Stimulated activated CD4-positive, alpha-beta T cell treated with anti-CD3 and anti-CD28 coated beads, Interleukin-4, amount 100 ng/mL, for 48 hours (primary cell): ENCODE results near the gene GPC3.

Experiments
- DNase-seq, 2 donors: peaks; one replicate each; pipeline ENCODE4 v3.0.0-alpha.2; 2020; ENCODE audit warnings: low read depth in 2 of 2

Gene GPC3

DNA sequence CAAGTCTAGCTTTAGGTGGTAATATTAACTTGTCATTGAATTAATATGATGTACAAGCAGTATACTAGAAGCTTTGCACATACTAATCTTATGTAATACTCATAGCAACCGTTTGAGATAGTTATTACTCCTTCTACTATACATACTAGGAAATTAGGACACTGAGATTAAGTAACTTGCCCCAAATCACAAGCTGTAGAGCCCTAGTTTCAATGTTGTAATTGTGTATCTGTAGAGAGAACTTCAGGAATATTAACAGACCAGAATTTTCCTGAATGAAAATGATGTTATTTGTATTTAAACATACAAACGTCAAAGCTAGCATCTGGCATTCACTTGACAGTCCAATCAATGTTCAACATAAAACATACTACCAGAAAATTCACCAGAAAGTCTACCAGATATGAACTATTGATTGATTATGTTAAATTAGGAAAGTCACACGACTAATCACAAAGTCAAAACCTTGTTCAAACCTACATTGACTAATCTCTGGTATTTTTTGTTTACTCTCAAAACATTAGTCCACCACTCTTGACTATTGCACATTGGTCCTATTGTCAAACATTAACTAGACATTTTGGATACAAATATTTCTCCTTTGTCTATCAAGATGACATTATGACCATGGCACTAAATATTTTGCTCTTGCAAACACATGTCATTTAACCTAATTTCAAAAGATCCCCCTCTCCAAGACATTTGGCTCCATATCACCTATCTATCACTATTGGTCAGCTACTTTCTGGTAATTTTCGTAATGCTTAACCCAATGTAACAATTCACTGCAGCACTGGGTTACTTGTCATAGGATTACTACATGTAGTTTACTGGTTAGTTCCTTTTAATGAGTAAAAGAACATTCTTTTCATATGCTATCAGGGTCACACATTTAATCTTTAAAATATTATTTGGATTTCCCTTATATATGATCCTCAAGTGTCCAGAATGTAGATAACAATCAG, 100.7 kb downstream of the GPC3 start:
- DNase-seq, result no peak

DNA sequence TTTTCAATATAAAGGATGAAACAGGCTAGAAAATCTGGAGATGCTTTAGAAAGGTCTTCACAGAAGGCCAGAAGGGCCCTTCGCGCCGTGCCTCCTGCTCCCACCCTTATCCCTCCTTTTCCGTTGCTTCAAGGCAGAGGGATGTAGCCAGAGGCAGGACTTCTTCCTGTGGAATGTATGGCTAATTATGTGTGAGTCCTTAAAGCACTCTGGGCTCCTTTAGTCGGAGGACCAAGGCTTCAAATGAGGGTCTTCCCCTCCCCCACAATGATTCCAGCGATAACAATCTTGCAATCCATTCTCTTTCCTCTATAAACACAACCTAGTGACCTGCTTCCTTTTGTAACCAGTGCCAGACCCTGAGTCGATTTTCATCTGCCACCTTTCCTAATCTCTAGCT, 103.5 kb downstream of the GPC3 start:
- DNase-seq, result no peak

DNA sequence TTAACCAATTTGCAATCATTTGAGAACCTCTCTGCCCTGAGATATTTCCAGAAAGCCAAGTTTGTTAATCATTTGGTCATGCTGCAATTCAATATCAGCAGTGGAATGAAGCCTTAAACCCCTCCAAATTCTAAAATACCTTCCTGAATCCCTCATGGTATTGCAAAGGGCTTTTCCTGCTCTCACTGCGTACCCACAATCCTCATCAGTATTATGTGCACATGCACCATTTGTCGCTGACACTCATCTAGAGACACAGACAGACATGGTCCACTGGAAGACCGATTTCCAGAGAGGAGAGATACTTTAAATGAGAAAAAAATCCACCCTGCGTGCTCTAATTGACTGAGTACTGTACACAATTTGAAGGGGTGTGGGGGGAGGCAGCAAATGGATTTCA, 104.4 kb downstream of the GPC3 start:
- DNase-seq, result no peak

DNA sequence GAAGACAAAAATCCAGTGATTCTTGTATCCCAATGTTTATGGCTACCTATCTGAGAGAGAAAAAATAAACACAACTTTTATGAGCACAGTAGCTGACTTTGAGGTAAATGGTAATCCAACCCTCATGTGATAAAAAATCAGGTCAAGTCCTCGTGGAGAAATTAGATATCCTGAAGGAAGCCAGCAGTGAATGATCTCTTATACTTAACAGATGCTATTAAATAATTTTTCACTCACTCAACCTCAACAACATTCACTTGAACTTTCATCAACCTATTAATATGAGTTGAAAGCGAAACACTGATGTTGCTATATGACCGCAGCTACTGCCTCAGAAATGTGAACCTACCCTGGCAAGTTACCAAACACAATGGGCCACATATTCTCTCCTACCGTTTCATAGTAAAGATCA, 105.4 kb downstream of the GPC3 start:
- DNase-seq, result no peak

GRCh38 chrX:133878710-133879109, 106.7 kb downstream of the GPC3 start:
- DNase-seq, result no peak

GRCh38 chrX:133876646-133877045, 108.7 kb downstream of the GPC3 start:
- no peak for DNase-seq

- DNase-seq, result no peak
Measured at GRCh38 chrX:133869270-133869669, 116.1 kb downstream of the GPC3 start.

GRCh38 chrX:133868682-133869081, 116.7 kb downstream of the GPC3 start:
- no peak for DNase-seq

DNA sequence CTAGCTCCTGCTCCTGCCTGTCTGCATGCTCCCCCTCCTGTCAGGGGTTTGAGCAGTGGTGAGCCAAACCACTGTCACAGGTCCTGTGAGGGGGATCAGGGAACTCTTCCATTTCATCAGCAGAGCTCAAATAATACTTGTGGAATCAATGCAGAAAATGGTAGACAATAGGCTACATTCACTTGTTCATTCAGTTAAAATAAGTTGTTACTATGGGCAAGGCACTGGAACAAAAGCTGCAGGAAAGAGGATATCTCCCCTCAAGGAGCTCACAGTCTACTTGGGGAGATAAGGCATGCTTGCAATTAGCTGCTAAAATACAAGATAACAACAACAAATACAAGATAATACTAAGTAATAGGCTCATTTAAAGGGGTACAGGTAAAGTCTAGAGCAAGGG, 117.1 kb downstream of the GPC3 start:
- DNase-seq, result no peak

GRCh38 chrX:133865761-133866471, 119.5 kb downstream of the GPC3 start:
- DNase-seq, result no peak

- DNase-seq, result no peak
Measured at GRCh38 chrX:133864236-133864635, 121.2 kb downstream of the GPC3 start.

- no peak for DNase-seq
Measured at GRCh38 chrX:133859860-133860259, 125.5 kb downstream of the GPC3 start.

DNA sequence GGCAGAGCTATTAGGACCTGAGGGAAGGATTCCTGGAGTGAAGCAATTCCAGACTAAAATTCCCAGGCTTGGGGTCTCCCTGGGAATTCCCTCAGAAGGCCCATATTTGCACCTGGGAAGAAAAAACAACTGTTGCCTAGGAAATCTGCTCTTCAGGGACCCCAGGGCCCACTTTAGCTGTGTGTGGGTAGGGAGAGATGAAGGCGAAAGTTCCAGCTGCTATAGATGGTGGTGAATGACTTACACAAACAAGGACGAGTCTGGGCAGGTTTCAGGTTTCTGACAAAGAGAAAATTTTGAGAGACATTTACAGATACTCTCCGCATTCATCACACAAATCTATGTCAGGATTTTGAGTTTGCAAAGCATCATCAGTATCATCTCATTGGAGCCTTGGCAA, 126.1 kb downstream of the GPC3 start:
- no peak for DNase-seq

DNA sequence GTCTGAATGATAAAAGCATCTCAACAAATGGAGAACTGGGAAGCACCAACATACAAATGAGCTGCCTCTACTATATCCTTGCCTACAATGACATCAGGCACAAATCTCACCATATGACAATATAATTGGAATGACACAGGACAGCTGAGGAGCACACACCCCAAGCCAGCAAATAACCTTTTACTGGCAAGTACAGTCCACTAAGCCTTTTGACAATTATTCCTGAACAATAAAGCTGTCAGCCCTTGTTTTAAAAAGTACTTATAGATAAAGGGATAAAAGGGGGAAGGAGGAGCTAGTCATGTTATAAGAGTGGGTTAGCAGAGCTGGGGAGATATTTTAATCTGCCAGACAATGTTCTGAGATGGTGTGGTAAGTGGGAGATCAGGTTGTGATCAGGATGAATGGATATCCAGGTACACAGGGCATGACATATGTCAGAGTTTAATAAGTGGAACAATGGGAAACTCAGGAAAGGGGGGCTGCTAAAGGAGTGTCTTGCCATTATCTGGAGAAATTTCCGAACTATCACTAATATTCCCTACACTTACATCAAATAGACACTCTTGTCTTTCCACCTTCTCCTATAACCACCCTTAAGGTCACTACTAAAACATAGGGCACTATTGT, 127.6 kb downstream of the GPC3 start:
- no peak for DNase-seq

DNA sequence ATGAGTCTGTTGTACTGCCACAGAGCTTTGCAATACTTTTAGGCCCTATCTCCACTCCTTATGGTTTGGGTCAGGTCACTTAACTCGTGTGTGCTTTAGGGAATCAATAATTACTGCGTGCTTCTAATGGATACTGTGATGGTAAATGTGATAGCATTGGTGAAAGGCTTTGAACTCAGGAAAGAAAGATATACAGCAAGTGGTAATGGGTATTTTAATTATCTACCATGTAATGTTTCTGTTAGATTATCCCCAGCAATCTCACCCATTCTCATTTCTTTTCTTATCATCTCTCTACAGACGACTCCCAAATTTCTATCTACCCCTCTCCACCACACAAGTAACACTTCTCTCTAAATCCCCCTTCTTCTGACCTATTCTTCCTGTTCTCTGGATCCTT, 128.6 kb downstream of the GPC3 start:
- no peak for DNase-seq

DNA sequence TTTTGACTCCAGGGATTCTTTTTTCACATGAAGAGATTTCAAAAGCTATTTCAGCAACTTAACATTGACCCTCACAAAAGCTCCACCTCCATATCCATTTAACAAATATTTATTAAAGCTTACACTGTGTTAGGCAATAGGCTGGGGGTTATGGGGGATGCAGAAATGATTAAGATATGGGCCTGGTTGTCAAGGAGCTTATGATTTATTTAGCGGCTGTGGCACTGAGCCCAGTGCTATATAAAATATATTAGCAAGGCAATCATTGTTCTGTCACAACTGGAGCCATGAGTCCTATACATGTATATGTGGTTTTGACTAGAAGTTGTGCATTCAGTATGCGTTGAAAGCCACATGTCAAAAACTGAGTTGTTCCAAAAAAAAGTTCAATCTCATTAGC, 131.1 kb downstream of the GPC3 start:
- DNase-seq, result no peak

DNA sequence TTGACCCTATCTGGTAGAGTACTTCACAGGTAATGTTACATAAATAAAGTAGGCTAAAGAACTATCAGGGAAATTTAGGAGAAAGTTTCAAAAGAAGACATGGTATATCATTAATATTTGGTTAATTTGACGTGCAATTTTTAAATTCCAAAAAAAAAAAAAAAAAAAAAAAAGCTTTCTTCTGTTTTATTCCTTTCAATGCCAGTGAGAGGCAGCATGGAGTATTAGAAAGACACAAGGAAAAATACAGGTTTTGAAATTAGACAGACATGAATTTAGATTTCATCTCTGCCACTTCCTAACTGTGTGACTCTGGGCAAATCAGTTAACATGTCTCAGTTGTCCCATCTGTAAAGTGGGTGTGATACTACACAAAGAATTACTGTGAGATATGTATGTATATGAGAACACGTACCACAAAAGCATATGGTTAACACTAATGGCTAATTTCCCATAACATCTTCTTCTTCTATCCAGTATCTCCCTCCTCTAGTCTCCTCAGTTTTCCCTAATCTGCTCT, 132.5 kb downstream of the GPC3 start:
- no peak for DNase-seq

- no peak for DNase-seq
Measured at GRCh38 chrX:133852401-133852800, 133.0 kb downstream of the GPC3 start.

- no peak for DNase-seq
Measured at GRCh38 chrX:133850399-133850798, 135.0 kb downstream of the GPC3 start.

DNA sequence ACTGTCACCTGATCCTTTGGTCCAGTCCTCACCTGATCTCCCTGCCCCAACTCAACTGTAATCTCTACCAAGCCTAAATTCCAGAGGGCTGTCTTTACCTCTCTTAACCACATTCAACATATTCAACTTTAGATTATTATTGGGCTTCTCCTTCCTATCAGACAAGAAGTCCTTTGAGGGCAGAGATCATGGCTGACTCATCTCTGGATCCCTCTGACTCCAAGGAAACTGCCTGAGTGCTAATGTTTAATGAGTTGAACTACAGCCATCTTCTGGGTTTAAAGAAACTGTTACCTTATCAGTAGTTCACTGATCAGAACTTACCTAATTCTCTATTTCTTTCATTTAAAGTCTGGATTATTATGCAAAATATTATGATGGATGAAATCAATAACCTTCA, 135.7 kb downstream of the GPC3 start:
- DNase-seq, result no peak

DNA sequence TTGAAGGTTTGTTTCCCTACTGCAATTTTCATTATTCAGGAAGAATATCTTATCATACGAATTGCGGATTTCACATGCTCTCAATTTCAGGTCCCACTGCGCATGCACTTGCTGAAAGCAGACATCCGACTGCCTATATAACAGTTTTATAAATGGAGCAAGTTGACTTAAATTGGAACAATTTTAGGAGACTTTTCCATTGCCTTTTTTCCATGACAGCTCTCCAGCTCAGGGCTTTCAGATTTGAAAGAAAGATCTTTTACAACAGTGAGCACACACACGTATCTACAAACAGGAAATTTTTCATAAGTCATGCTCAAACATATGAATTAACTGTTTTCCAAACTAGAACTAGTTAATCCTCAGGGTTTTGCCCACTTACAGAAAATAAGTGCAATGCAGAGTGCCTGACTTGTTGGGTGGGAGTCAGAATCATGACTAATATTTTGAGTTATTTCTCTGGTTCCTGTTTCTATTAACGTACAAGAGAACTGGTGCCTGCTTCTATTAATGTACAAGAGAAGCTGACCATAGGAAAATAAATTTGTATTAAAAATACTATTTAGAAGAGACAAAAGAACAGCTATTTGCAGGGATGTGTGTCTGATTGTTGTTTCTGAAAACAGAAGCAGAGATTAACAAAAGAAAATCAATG, 137.9 kb downstream of the GPC3 start:
- no peak for DNase-seq

DNA sequence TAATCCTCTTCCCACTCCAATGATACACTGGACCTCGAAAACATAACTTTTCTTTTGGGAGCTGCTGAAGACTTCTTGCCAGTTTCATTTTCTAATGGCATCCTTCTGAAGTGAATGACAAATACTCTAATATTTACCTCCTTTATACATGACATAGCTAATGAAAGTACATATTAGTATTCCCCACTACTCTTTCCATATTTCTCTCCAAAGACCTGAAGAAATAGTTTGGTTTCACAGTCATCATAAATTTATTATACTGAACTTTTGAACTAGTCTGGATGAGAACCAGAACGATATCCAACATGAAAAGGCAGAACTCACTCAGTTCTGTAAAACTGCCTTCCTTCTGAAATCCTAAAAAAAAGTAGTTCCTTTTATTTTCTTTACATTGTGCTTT, 139.1 kb downstream of the GPC3 start:
- no peak for DNase-seq
